Measurements from ENCODE around the gene NOC4L. TPM values are rescaled to one million over a fixed set of nuclear protein-coding genes. Genes with fewer than 3 reads are reported as not detected.
A peak's percentile ranks its signal among the peaks of the same experiment; 100 is the strongest.

Gene NOC4L
- total and polyA plus RNA-seq, 2 donors (not counting 3 experiments of a cell fraction or from before 2014, with no cell fraction given): 19.4 to 29.4 TPM

DNA sequence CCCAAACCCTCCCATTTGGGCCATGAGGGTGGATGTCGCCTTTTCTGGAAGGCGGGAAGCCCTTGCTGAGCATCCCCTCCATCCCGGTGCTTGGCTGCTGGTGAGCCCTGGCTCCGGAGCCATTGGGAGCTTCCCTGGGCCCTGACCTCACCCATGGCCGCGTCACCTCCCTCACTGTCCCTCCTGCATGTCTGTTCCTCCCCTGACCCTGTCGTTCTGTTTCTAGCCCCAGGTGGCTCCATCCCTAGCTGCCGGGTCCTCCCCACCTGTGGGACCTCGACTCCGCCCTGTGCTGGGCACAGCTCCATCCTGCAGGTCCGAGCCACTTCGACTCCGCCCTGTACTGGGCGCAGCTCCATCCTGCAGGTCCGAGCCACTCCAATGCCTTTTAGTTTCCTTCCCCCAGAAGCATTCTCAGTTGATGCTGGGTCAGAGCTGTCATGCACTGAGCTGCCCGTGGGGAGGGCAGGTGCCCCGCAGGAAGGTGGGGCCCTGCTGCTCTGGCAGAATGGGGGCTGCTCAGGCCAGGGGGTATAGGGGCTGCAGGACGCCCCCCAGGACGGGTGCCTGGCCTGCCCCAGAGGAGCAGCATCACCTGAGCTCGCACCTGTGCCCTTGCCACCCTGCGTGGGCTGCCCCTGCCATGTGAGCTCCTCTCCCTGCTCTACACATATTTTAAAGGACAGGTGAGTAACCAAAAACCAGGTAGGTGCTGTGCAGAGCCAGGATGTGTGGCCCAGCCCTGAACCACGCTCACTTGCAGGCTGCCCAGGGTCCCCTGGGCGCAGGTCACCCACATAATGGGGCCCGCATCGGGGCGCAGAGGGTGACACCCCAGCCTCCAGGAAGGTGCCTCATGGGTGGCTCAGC is 19.0 kb downstream of the NOC4L start:
- TF ChIP-seq POLR2AphosphoS5 (IDR thresholded peaks at IDR 0.05; ENCODE audit: insufficient read depth, low read depth, low read length) (no peak), EZH2 (IDR thresholded peaks at IDR 0.05; ENCODE audit: borderline replicate concordance, low read depth, low read length, severe bottlenecking) (no peak), POLR2A (IDR thresholded peaks at IDR 0.05; ENCODE audit: low read depth, low read length) (no peak), MYC (IDR thresholded peaks at IDR 0.05; ENCODE audit: low read depth, low read length) (no peak)
- Histone ChIP-seq H3K4me2 (ENCODE audit: insufficient read depth, low read length) (no peak overlapping the region), H3K4me3 (replicated peaks in 1 of 3; ENCODE audit: insufficient read depth in 1 of 3, low read depth in 1 of 3, low read length in 3 of 3) (no peak overlapping the region), H3K27ac (ENCODE audit: insufficient read depth, low read depth, low read length) (no peak overlapping the region), H3K9me1 (replicated peaks; ENCODE audit: control insufficient read depth, extremely low read depth, insufficient read depth, low read length) (no peaks in the 10 kb centered on the region), H3K9me3 (replicated peaks; ENCODE audit: control insufficient read depth, insufficient read depth, low read length) (no peaks in the 10 kb centered on the region), H3K27me3 (ENCODE audit: control insufficient read depth in 2 of 2, insufficient read depth in 2 of 2, low read length in 2 of 2) (no peaks in the 10 kb centered on the region), H3K9ac (replicated peaks; ENCODE audit: extremely low read depth, insufficient read depth, low read length) (no peak overlapping the region), H3K4me1 (ENCODE audit: control insufficient read depth, extremely low read depth, insufficient read depth, low read length) (no peaks in the 10 kb centered on the region), H3K79me2 (ENCODE audit: control insufficient read depth, insufficient read depth, low read length) (no peaks in the 10 kb centered on the region), H3K36me3 (ENCODE audit: control insufficient read depth in 2 of 2, extremely low read depth in 1 of 2, insufficient read depth in 2 of 2, low read length in 2 of 2) (no peaks in the 10 kb centered on the region), H2AFZ (ENCODE audit: low read depth, low read length) (no peak overlapping the region), H4K20me1 (replicated peaks; ENCODE audit: control insufficient read depth, extremely low read depth, insufficient read depth, low read length) (no peaks in the 10 kb centered on the region)
- dilution Hi-C loops (cut with MboI; ENCODE audit: extremely low pct_ligation_motif_present, low sequenced_read_pairs) (no loop called here), intact Hi-C loops (cut with micrococcal nuclease) (no loop called here)
- no peak for FAIRE-seq
- ChIA-PET CTCF (interaction anchor here (1.0 to 2.1 kb wide), 2 partner anchors 9 to 251 kb away, joined by 4 to 11 read pairs; no protein-coding TSS in a partner anchor), POLR2A (no interaction called here)
- no TSS peak for BruUV-seq (replicated peaks)
- no peak for DNase-seq (ENCODE audit: low read depth, low spot score)

DNA sequence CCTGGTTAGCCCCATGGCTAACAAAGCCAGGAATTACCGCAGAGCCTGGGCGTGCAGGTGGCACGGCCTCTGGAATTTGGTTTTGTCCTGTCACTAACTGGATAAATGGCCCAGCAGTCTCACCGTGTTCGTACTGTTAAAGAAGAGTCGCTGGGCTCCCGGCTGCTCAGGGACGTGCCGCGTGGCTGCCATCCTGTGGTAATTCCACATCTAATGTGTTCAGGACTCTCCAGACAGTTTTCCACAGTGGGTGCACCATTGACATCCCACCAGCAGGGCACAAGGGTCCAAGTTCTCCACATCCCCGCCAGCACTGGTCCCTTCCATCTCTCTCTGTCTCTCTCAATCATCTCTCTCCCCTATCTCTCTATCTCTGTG is 19.6 kb downstream of the NOC4L start:
- Histone ChIP-seq H3K4me2 (ENCODE audit: insufficient read depth, low read length) (no peak overlapping the region), H3K4me3 (replicated peaks in 1 of 3; ENCODE audit: insufficient read depth in 1 of 3, low read depth in 1 of 3, low read length in 3 of 3) (no peak overlapping the region), H3K27ac (ENCODE audit: insufficient read depth, low read depth, low read length) (no peak overlapping the region), H3K36me3 (ENCODE audit: control insufficient read depth in 2 of 2, extremely low read depth in 1 of 2, insufficient read depth in 2 of 2, low read length in 2 of 2) (no peaks in the 10 kb centered on the region), H3K9me1 (replicated peaks; ENCODE audit: control insufficient read depth, extremely low read depth, insufficient read depth, low read length) (no peaks in the 10 kb centered on the region), H4K20me1 (replicated peaks; ENCODE audit: control insufficient read depth, extremely low read depth, insufficient read depth, low read length) (no peaks in the 10 kb centered on the region), H3K9me3 (replicated peaks; ENCODE audit: control insufficient read depth, insufficient read depth, low read length) (no peaks in the 10 kb centered on the region), H3K4me1 (ENCODE audit: control insufficient read depth, extremely low read depth, insufficient read depth, low read length) (no peaks in the 10 kb centered on the region), H3K9ac (replicated peaks; ENCODE audit: extremely low read depth, insufficient read depth, low read length) (no peak overlapping the region), H2AFZ (ENCODE audit: low read depth, low read length) (no peak overlapping the region), H3K27me3 (ENCODE audit: control insufficient read depth in 2 of 2, insufficient read depth in 2 of 2, low read length in 2 of 2) (no peaks in the 10 kb centered on the region), H3K79me2 (ENCODE audit: control insufficient read depth, insufficient read depth, low read length) (no peaks in the 10 kb centered on the region)
- FAIRE-seq: no peak
- TF ChIP-seq CTCF (IDR thresholded peaks at IDR 0.05; ENCODE audit: extremely low read depth in 1 of 2, insufficient read depth in 1 of 2, low read depth in 1 of 2, low read length in 2 of 2) (peak; percentile 8 to 11), MYC (IDR thresholded peaks at IDR 0.05; ENCODE audit: low read depth, low read length) (no peak)
- no peak for DNase-seq (ENCODE audit: low read depth, low spot score)
- intact Hi-C loops (cut with micrococcal nuclease): no loop called here
- POLR2A ChIA-PET: no interaction called here
- BruUV-seq (replicated peaks): no TSS peak
- CTCF ChIA-PET: interaction anchor here (2.1 kb wide), 1 partner anchor 10 kb away, joined by 11 read pairs; no protein-coding TSS in a partner anchor
- dilution Hi-C loops (cut with MboI; ENCODE audit: extremely low pct_ligation_motif_present, low sequenced_read_pairs): no loop called here
